Skeletal muscle satellite cell (primary cell): Measurements from ENCODE around the gene LIF.

ENCODE experiments used
- H3K27me3 ChIP-seq: 2 replicates; pipeline ENCODE4 v1.7.0; 2013; ENCODE audit warnings: low read length; ENCODE audit not compliant: control insufficient read depth, insufficient read depth
- H3K36me3 ChIP-seq: 2 replicates; pipeline ENCODE4 v1.7.0; 2013; ENCODE audit warnings: mild to moderate bottlenecking, control low read depth, low read length; ENCODE audit not compliant: insufficient read depth
- H3K4me1 ChIP-seq: 2 replicates; pipeline ENCODE4 v1.7.0; 2013; ENCODE audit warnings: low read length; ENCODE audit not compliant: control insufficient read depth, insufficient read depth
- H3K4me2 ChIP-seq: 2 replicates; pipeline ENCODE4 v1.7.0; 2013; ENCODE audit warnings: mild to moderate bottlenecking, low read length
- H3K4me3 ChIP-seq: 2 replicates; pipeline ENCODE4 v1.7.0; 2013; ENCODE audit warnings: low read length
- H3K9ac ChIP-seq: 2 replicates; pipeline ENCODE4 v1.7.0; 2013; ENCODE audit warnings: mild to moderate bottlenecking, low read depth, low read length, moderate library complexity
- H3K9me3 ChIP-seq: replicated peaks from 2 replicates; pipeline ENCODE4 v1.7.0; 2013; ENCODE audit warnings: mild to moderate bottlenecking, control low read depth, low read length

Gene LIF

GRCh38 chr22:30247561-30247960 is 1.0 kb upstream of the LIF start:
- peaks cover 82% of the 10 kb centered on the region for H3K4me1 ChIP-seq

DNA sequence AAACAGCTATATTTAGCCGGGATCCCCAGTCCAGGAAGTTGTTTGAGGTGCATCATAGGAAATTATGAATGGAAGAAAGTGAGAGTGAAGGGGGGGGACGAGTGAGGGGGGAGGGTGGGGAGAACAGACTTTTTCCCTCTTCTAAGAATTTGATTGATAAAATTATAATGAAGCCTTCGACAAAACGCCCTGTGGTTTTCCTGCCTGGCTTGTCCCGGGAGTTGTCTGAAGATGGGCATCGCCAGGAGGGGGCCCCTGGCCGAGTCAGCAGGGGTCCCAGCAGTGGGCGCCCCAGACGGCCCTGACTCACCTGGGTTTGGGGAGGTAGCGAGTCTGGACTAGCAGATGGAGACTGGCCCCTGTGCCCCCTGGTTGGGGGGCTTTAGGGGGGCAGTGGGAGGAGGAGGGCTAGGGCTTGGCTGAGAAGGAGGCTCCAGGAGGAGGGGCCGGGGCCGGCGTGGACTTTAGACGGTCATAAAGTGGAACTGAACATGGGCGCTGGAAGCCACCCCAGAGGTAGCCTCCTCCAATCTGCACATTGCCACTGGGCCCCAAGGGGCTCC is 336 bp upstream of the LIF start:
- peaks cover 29% of the 10 kb centered on the region for H3K36me3 ChIP-seq
- no peaks in the 10 kb centered on the region for H3K9me3 ChIP-seq
- H3K27me3 ChIP-seq = no peaks in the 10 kb centered on the region
- H3K4me3 ChIP-seq = peak overlapping the region; percentile 86
- peak overlapping the region; percentile 90 for H3K4me2 ChIP-seq
- peaks cover 82% of the 10 kb centered on the region for H3K4me1 ChIP-seq
- peak overlapping the region; percentile 96 for H3K9ac ChIP-seq

More at GRCh38 chr22:30247561-30247960, 1.0 kb upstream of the LIF start:
- H3K27me3 ChIP-seq = no peaks in the 10 kb centered on the region
- peak overlapping the region; percentile 86 for H3K4me3 ChIP-seq
- H3K4me2 ChIP-seq = peak overlapping the region; percentile 90
- peak overlapping the region; percentile 96 for H3K9ac ChIP-seq
- no peaks in the 10 kb centered on the region for H3K9me3 ChIP-seq
- H3K36me3 ChIP-seq = peaks cover 26% of the 10 kb centered on the region

- H3K36me3 ChIP-seq = peaks cover 42% of the 10 kb centered on the region
- H3K4me3 ChIP-seq = peak overlapping the region; percentile 86
- H3K4me2 ChIP-seq = peak overlapping the region; percentile 90
- H3K27me3 ChIP-seq = no peaks in the 10 kb centered on the region
- no peaks in the 10 kb centered on the region for H3K9me3 ChIP-seq
- peaks cover 84% of the 10 kb centered on the region for H3K4me1 ChIP-seq
- H3K9ac ChIP-seq = peak overlapping the region; percentile 96
Observed at GRCh38 chr22:30245181-30245984, 1.2 kb downstream of the LIF start.

DNA sequence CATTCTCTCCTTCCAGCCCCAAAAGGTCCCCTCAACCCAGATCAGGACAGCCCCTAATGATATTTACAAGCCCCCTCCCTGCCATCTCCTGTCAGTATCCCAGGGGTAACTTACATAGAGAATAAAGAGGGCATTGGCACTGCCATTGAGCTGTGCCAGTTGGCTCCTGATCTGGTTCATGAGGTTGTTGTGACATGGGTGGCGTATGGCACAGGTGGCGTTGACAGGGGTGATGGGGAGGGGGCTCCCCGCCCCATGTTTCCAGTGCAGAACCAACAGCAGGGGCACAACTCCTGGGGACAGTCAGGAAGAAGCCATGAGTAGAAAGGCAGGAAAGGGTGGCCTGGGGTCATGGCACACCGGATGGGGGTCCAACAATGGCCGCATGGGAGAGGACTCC is 1.9 kb downstream of the LIF start:
- Histone ChIP-seq H3K4me1 (peaks cover 78% of the 10 kb centered on the region), H3K4me3 (peak overlapping the region; percentile 86), H3K9me3 (no peaks in the 10 kb centered on the region), H3K27me3 (no peaks in the 10 kb centered on the region), H3K36me3 (peaks cover 42% of the 10 kb centered on the region), H3K4me2 (peak overlapping the region; percentile 90), H3K9ac (peak overlapping the region; percentile 96)

DNA sequence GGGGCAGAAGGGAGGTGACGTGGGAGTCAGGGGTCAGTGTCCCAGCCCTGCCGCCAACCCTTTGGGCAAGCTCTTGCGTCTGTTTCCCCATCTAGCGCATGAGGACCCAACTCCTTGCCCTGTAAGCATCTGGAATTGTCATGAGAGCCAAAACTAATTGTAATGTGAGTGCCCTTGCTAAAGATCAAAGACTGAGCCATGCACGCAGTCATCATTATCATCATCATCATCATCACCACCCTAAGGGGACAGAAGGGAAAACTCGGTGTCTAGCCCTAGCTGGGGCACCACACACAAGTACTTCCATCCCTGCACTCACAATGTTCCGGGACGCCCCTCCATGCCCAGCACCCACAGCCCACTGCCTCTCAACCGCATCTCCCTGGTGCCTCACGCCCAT is 2.5 kb downstream of the LIF start:
- Histone ChIP-seq H3K27me3 (no peaks in the 10 kb centered on the region), H3K4me1 (peaks cover 78% of the 10 kb centered on the region), H3K4me3 (peak overlapping the region; percentile 86), H3K4me2 (peak overlapping the region; percentile 90), H3K9me3 (no peaks in the 10 kb centered on the region), H3K36me3 (peaks cover 42% of the 10 kb centered on the region), H3K9ac (peak overlapping the region; percentile 96)

- Histone ChIP-seq H3K9ac (peak overlapping the region; percentile 96), H3K27me3 (no peaks in the 10 kb centered on the region), H3K9me3 (no peaks in the 10 kb centered on the region), H3K4me3 (peak overlapping the region; percentile 86), H3K4me2 (peak overlapping the region; percentile 90), H3K4me1 (peaks cover 78% of the 10 kb centered on the region), H3K36me3 (peaks cover 42% of the 10 kb centered on the region)
Observed at GRCh38 chr22:30243661-30244060, 2.9 kb downstream of the LIF start.

DNA sequence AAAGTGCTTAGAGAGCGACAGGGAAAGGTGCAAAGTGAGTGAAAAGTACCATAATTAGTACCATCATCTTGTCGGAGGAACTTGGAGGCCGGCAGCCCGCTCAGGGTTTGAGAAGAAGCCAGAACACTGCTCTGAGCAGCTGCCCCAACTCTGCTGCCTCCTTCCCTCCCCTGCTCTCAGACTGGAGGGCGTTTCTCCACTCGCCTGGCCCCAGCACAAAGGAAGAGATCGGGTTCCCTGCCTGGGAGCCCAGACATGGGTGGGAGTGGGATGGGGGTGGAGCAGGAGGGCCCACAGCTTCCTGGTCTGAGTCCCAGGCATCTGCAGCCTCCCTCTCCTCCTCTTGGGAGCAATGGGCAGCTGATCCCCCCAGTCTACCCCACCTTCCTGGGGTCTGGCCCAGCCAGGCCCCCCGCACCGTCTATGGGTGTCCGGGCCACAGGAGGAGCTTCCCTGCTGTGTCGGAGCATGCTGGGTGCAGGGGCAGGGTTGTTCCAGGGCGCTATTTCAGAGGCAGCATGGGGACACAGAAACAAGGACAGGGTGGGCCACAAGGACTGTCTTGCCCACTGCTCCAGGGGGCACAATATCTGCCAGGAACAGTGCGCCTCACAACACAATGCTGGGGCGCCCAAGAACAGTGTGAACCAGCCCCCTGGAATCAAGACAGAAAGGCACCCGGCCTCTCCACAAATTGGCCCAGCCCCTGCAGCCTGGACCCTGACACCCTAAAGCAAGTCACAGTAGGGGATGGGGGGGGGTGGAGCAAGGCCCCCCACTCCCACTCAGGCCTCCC is 4.8 kb downstream of the LIF start:
- Histone ChIP-seq H3K9ac (peak overlapping the region; percentile 96), H3K27me3 (no peaks in the 10 kb centered on the region), H3K4me1 (peaks cover 74% of the 10 kb centered on the region), H3K4me3 (peak overlapping the region; percentile 44), H3K9me3 (no peaks in the 10 kb centered on the region), H3K36me3 (peaks cover 42% of the 10 kb centered on the region), H3K4me2 (peak overlapping the region; percentile 90)

DNA sequence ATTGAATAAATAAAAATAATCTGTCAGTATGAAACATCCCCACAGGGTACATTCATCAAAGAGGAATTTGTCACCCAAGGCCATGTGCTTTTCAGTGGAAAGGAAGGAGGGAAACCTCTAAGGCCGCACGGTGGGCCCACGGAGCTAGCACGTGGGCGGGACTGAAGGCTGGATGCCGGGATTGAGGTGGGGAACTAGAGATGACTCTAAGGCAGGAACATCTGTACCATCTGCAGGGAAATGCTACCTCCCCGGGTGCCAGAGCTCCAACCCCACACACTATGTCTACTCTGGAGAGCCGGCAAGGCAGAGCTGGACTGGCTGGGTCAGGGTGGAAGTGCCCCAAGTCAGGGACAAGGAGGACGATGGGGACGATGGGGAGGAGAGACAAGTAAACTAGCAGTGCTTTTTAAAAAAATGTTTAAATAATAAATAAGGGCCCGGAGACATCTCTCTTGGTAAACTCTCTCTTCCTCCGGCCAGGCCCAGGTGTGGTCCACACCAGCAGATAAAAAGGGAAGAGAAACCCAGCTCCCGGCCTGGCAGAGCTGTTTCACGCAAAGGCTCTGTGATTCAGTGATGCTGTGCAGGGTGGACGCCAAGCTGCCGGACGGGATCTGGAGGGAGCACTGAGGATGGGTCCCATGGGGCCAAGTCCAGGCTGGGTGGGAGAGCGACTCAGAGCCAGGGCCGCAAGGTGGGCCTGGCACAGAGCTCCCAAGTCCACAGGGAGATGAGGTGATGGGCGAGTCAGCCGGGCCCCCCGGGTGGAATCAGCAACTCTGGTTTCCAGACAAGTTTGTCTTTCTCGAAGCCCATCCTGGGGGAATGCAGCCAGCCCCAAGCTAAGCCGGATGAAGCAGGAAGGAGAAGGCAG is 5.8 kb downstream of the LIF start:
- peak overlapping the region; percentile 44 for H3K4me3 ChIP-seq
- H3K4me2 ChIP-seq = peak overlapping the region; percentile 90
- H3K9me3 ChIP-seq = no peaks in the 10 kb centered on the region
- H3K27me3 ChIP-seq = no peaks in the 10 kb centered on the region
- peaks cover 83% of the 10 kb centered on the region for H3K4me1 ChIP-seq
- H3K36me3 ChIP-seq = peaks cover 42% of the 10 kb centered on the region
- H3K9ac ChIP-seq = peak overlapping the region; percentile 96

- no peak overlapping the region for H3K4me3 ChIP-seq
- H3K9me3 ChIP-seq = no peaks in the 10 kb centered on the region
- no peak overlapping the region for H3K9ac ChIP-seq
- H3K27me3 ChIP-seq = no peaks in the 10 kb centered on the region
- H3K36me3 ChIP-seq = peaks cover 38% of the 10 kb centered on the region
- no peak overlapping the region for H3K4me2 ChIP-seq
- peaks cover 89% of the 10 kb centered on the region for H3K4me1 ChIP-seq
Observed at GRCh38 chr22:30239488-30240405, 6.8 kb downstream of the LIF start.
